CMK (cell line): ENCODE results near the gene MYH11.
"Not testable (repeated sequence)": the region's sequence is repeated elsewhere in the genome, so short reads cannot be mapped to it uniquely, and the experiment has no call there.

ENCODE experiments used
- DNase-seq: peaks from one replicate; pipeline ENCODE4 v3.0.0-alpha.2; 2010; ENCODE audit warnings: low read depth

MYH11 gene

DNA sequence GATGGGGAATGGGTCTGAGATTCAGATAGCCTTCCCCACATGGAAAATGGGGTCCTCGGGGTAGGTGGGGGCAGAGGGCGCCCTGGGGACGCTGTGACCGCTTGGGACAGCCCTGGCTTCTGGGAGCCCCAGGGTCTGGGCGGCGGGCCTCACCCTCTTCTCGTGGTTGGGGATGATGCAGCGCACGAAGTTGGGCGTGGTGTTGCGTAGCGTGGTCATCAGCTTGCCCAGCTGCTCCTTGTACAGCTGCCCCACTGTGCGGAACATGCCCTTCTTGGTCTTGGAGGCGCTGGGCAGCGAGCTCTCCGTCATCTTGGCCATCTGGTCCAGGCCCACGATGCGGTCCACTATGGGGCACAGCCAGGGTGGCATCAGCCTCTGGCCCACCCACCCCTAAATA lies 106.8 kb downstream of the MYH11 start:
- DNase-seq, result no peak

DNA sequence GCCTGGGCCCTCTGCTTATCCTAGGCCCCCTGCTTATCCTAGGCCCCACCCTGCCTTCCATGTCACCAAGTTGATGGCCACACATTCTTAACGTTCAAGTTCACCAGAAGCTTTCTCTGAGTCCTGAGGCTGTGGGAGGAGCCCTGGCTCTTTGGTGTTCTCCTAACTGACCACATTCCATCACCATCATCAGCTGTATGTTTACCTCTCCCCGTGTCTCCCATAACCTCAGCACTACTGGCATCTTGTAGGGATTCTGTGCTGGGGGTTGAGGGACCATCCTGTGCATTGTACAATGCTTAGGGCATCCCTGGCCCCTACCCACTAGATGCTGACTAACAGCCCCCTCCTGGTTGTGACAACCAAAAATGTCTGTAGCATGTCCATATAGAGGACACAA lies 107.5 kb downstream of the MYH11 start:
- DNase-seq, result no peak

DNA sequence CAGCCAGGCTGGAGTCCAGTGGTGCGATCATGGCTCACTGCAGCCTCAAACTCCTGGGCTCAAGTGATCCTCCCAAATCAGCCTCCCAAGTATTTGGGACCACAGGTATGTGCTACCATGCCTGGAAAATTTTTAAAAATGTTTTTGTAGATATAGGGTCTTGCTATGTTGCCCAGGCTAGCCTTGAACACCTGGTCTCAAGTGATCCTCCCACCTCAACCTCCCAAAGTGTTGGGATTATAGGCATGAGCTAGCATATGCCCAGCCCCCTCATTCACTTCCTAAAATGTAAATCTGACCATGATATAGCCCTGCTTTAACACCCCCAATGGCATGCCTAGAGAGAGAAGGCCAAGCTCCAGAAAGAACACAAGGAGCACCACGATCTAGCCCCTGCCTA lies 108.2 kb downstream of the MYH11 start:
- DNase-seq, result no peak

DNA sequence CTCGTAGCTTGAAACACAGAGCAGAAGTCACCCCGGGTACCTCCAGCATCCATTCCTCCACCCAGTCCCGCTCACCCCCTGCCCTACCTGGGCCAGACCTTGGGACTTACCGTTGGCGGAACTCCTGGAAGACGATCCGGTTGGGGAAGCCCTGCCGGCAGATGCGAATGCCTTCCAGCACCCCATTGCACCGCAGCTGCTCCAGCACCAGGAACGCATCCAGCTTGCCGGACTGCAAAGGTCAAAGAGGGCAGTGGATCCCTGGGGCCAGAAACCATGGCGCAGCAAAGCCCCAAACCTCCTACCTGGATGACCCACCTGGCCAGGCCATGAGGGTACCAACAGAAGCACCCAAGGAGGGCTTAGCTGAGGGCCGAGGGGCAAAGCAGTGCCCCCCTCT lies 108.9 kb downstream of the MYH11 start:
- no peak for DNase-seq

DNA sequence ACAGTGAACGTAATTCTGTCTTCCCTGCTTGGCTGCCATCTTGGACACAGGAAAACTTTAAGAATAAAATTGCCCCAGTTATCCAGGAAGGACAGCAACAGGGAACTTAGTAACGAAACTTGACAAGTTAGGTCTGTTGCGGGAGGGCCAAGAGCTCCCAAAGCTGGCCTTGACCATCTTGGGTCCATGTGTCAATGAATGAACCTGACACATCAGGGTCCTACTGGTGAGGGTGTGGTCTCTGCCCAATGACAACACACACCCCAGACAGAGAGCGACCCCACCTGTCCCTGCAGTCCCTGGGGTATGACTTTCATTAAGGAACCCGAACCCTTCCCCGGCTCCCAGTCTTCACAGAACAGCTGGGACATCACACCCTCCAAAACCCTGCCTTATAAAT lies 110.5 kb downstream of the MYH11 start:
- no peak for DNase-seq

DNA sequence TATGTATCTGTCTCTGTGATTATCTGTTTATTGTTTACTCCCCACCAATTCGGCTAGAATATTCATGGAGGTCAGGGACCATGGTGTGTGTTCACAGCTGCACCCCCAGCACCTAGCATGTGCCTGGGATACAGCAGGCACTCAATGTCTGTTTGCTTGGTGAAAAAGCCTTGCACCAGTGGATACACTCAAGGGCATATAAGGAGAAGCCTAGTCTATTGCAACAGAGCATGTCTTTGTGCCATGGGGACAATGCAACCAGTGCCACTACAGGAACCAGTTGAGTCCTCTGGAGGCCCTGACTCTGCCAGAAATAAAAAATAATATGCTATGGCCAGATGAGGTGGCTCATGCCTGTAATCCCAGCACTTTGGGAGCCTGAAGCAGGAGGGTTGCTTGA lies 113.2 kb downstream of the MYH11 start:
- DNase-seq, result no peak

DNA sequence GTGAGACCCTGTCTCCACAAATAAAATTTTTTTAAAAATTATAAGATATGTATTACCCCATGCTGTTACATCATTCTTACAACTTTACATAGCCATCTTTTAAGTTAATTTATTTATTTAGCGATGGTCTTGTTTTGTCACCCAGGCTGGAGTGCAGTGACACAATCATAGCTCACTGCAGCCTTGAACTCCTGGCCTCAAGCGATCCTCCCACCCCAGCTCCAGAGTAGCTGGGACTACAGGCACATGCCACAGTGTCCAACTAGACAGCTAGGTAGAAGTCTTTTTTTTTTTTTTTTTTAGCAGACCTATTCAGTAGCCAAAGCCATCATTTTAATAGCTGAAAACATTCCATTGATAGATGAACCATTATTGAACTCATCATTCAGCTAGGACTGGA lies 114.1 kb downstream of the MYH11 start:
- no peak for DNase-seq

DNA sequence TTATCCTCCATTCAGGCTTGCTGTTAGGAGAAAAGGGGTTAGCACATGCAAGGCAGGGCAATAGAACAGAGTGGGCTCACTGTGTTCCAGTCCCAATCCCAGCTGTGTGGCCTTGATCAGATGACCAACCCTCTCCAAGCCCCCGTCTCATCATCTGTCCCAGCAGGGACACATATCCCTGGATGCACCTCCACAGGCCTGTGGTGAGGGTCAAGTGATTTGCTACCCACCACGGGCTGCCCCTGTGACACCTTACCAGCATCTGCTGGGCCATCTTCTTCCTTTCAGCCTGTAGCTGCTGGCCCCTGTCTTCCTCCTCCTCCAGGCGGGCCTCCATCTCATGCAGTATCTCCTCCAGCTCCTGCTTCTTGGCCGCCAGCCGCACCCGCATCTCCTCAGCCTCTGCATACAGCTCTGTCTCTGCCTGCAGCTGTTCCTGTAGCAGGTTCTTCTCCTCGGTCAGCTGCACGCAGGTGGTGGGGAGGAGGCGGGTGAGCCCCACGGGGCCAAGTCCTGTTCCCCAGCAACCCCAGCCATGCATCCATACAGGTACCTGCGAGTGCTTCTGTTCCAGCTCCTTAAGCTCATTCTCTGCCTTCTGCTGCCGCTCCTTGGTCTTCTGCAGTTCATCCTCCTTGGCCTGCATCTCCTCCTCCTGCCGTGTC lies 115.5 kb downstream of the MYH11 start:
- DNase-seq, result no peak

DNA sequence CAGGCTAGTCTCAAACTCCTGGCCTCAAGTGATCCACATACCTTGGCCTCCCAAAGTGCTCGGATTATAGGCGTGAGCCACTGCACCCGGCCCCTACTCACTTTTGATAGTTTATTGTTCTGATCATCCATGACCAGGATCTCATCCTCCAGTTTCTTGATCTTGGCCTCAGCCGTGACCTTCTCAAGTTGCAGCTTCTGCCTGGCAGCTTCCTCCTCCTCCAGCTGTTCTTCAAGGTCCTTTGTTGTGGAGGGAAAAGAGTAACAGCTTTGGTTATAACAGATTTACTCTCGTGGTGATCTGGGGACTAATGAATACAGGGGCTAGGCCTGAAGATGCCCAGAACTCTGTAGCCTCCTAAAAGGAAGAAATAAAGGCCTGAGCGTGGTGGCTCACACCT lies 116.9 kb downstream of the MYH11 start:
- DNase-seq, result no peak

DNA sequence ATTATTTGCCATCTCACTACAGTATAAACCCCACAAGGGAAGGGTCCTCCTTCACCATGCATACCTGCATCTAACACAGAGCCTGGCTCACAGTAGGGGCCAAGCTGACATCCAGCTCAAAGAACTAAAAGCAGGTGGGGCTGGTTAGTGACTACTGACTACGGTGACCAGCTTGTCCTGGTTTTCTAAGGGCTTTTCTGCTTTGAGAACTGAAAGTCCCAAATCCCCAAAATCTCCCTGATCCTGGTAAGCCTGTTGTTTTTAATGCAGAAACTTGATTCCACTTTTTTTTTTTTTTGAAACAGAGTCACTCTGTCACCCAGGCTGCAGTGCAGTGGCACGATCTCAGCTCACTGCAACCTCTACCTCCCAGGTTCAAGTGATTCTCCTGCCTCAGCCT lies 117.4 kb downstream of the MYH11 start:
- DNase-seq, result no peak

DNA sequence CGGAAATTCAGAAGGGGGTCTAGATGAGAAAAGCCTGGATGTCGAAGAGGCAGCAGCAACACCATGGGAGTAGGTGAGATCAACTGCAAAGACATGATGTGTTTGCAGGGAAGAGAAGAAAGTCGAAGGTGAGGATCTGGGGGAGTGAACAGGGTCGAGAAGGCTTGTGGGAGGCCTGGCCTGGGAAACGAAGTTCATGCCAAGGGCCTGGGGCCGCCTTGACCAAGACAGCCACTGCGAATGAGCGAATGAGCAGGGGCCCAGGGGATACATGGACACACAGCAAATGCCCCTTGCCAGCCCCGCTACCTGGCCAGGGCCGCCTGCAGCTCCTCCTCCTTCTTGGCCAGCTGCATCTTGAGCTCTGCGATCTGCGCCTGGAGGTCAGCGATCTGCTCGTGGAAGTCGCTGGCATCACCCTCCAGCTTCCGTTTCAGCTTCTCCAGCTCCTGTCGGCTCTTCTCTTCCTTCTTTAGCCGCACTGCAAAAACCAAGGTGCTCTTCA lies 119.6 kb downstream of the MYH11 start:
- no peak for DNase-seq

DNA sequence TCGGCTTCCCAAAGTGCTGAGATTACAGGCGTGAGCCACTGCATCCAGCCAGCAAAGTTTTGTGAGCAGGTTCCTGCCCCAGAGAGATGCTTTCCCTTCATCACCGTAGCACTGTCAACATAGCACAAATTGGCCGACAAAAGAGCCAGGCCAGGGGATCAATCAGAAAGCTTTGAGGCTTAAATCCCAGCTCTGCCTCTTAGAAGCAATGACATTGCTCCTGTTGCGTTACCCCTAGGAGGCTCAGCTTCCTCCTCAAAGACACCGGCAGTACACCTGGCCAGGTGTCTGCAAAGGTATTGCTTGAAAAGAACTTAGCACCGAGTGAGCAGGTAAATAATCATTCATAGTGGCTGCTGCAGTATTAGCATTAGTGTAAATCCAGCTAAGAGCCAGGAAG lies 120.3 kb downstream of the MYH11 start:
- DNase-seq, result no peak

DNA sequence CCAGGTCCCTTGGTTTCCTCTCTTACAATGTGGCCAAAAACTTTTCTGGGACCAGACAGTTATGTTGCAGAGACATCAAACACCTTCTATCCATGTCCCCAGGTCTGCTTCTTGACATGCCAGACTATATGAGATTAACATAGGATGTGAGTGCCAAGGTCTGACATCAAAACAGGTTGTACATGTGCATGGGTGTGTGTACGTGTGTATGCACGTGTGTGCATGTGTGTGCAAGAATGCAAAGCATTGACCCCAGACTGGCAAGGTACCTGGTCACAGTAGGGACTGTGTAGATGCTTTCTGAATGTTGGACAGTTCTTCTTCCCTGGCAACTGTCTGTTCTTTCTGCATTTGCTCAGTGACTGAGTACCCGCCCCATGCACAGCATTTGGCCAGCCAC lies 121.2 kb downstream of the MYH11 start:
- no peak for DNase-seq

DNA sequence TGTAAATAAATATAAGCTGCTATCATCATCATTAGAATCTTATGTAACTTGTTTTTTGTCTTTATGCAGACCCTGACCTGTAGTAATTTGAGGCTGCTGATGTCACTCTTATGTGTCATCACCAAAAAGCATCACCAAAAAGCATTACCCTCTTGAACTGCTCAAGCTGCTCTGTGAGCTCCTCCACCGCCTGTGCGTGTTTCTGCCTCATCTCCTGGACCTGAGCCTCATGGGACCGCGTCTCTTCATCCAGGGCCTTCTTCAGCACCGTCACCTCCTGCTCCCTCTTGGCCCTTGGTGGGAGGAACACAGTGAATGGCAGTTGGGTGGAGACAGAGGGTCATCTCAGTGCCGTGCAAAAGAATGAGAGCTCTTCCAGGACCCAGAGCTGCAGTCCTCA lies 124.4 kb downstream of the MYH11 start:
- no peak for DNase-seq

DNA sequence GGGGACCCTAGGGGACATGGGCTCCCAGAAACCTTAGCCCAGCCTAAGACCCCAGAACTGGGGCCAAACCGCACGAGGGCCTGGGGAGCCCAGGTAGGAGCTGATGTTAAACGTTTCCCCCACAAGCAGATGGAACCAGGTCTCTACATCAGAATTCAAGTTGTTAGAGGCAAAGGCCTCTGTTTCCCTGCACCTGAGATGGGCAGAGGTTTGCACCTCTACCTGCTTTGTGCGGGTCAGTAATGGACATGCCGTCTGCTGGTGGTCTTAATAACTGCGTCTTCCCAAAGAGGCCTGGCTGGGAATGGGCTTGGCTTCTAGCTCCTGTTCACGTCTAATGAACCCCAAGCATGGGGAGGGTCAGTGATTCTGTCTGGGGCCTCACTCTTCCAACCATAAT lies 127.7 kb downstream of the MYH11 start:
- no peak for DNase-seq

DNA sequence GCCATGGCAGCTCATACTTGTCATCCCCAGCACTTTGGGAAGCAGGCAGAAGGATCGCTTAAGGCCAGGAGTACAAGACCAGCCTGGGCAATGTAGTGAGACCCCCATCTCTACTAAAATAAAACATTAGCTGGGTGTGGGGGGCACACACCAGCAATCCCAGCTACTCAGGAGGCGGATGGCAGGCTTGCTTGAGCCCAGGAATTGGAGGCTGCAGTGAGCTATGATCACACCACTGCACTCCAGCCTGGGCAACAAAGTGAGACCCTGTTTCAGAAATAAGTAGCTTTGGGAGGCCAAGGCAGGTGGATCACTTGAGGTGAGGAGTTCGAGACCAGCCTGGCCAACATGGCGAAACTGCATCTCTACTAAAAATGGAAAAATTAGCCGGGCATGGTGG lies 129.1 kb downstream of the MYH11 start:
- DNase-seq, result not testable (repeated sequence)

DNA sequence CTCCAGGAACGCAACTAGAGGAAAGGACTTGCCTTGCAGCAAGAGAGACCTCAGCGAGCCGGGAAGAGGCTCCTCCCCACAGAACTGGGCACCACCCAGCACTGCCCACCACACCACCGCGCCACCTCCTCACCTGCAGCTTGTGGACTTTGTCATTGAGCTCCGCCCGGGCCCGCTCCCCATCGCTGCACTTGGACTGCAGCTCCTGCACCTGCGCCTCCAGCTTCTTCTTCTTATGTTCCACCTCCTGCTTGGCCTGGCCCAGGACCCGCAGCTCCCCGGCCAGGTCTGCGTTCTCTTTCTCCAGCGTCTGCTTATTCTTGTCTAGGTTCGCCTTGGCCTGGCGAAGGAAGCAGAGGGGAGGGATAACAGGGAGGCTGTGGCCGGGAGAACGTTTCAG lies 130.1 kb downstream of the MYH11 start:
- DNase-seq, result no peak

DNA sequence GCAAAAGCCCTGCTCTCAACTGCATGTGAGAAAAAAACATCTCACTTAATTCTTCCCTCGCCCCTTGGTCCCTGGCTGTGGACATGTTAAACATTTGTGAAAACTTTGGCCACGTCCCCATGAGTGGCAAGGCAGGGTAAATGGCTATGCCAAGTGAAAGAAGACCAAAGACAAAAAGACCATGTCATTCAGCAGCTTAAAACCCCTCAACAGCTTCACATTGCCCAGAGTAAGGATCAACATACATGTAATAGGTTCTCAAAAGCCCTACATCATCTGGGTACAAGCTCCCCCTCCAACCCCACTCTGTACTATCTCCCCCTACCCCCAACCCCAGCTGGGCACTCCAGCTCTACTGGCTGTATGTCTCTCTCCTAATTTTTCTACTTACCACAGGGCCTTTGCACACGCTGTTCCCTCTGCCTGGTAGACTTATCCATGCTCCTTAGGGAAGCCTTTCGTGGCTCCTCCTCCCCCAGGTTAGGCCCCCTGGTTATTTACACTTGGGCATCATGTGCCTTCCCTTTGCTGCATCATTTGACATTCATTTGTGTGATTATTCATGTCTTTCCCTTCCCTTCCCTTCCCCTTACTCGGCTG lies 131.1 kb downstream of the MYH11 start:
- DNase-seq, result no peak

DNA sequence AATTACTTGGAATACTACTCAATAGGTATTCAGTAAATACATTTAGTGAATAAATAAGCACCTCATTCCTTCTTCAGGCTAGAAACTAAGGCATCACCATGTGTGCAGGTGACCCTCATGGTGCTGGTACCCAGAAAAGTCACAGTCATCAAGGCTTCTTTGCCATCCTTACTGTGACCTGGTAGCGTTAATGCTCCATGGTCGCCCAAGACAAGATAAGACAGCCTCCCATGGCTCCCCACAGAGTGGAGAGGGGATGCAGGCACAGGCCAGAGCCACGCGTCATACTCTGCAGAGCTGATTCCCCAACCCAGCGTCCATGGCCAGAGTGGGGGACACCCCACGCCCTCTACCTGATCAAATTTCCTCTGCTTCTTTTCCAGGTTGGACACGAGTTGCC lies 133.0 kb downstream of the MYH11 start:
- no peak for DNase-seq

DNA sequence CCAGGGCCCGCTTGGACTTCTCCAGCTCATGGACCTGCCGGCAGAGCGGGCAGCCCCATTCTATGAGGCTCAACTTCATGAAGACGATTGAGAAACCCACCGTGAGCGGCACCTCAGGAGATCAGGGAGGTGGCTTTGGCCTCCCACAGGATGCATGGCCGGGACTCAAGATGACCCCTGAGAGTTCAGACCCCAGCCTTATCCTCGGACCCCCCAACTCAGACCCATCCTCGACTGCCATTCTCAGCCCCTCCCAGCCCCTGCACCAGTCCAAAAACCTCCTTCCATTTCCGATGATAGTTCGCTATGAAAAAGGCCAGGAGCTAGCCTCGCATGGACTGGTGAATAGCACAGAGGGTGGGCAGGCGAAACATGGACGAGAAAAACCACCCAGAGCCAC lies 135.8 kb downstream of the MYH11 start:
- no peak for DNase-seq

DNA sequence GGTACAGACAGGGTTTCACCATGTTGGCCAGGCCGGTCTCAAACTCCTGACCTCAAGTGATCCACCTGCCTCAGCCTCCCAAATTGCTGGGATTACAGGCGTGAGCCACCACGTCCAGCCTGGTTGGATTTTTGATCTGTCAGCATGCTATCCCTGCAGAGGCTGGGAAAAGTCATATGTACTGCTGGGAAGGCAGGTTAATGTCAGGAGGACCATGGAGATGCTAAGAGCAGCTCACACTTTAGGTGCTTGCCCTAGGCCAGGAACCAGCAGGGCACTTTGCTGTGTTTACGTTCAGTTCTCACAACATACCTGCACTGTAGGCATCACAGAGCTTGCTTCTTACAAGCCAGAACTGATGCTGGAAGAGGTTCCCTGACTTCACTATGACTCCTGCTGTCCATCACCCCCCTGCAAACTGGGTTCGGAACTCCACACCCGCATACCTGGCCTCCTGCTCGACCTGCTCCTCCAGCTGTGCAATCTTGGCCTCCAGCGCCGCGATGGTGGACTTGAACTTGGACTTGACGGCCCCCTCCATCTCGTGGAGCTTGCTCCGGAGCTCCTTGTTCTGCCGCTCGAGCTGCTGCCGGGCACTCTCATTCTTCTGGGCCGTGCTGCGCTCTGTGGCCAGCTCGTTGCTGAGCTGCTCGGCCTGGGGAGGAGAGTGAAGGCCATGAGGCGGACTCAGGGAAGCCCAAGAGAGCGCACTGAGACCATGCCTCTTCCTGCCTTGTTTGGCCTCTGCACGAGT lies 140.0 kb downstream of the MYH11 start:
- DNase-seq, result no peak

DNA sequence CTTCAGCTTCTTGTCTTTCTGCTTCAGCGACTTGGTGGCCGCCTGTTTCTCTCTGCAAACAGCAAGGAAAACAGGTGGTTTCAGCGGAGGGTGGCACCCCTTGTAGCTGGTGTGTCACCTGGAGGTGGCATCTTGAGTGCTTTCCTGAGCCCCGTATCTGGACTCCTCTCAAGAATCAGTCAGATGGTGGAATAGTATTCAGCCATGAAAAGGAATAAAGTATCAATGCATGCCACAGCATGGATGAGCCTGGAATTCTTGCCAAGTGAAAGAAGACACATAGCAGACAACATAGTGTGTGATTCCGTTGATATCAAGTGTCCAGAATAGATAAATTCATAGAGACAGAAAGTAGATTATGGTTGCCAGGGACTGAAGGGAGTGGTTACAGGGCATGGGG lies 141.6 kb downstream of the MYH11 start:
- DNase-seq, result no peak

DNA sequence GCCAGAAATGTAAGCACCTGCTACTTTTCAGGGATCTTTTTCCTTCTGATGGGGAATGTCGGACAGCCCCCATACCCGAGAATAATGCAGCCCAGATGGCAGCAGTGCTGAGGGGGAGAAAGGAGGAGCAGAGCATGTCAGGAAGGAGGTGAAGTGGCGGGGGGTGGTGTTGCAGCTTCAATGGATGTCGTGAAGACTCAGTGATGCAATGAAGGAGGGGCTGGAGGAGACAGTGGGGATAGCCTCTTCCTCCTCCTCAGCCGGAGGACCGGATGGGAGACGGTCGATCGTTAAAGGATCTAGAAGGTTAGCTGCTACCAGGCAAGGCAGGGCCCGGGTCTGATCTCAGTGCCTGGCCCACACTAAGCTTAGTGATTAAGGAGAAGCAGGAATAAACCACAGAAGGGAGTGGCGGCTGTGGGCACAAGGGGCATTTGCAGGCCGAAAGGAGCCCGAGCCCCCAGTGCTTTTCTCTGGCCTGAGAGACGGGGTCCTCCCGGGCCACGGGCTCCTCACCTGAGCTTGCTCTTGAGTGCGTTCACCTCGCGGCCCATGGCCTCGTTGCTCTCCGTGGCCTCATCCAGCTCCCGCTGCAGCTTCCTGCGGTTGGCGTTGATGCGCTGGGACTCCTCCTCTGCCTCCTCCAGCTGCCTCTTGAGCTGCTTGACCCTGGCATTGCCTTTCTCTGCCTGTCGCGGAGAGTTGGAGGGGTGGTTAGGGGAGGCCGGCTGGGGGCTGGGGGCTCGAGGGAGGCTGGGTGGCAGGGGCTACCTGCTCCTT lies 142.2 kb downstream of the MYH11 start:
- DNase-seq, result no peak
